OCI-LY7 (cell line): Measurements from ENCODE around the gene PDZD7.

Experiments used
- CTCF ChIP-seq: fragments of 200-600 bp; sonication (generic); conservative IDR thresholded peaks from 2 replicates; pipeline ENCODE4 v1.5.1; 2014; ENCODE audit warnings: mild to moderate bottlenecking, antibody characterized with exemption, low read length, moderate library complexity, mixed read lengths
- EZH2phosphoT487 ChIP-seq: fragments of 200-600 bp; sonication (generic); IDR thresholded peaks from 2 replicates; pipeline ENCODE4 v1.6.1; 2018; ENCODE audit warnings: low read depth, borderline replicate concordance, mild to moderate bottlenecking, mixed run types, antibody characterized with exemption, low read length, moderate library complexity, mixed read lengths

- TF ChIP-seq CTCF (no peak), EZH2phosphoT487 (no peak)
These were observed 23.7 kb downstream of the PDZD7 start for GRCh38 chr10:101007099-101007711.
